Activated CD8-positive, alpha-beta memory T cell treated with anti-CD3 and anti-CD28 coated beads for 4 hours (primary cell): ENCODE data around the gene KRTAP6-3.

Experiments used
- DNase-seq, 2 donors: peaks; one replicate each; pipeline ENCODE4 v3.0.0-alpha.2; 2020; ENCODE audit warnings: low read depth in 2 of 2

The KRTAP6-3 gene

GRCh38 chr21:30592140-30592539 is at the start of gene KRTAP6-3:
Gene KRTAP6-3, plus strand, starts transcription at chr21:30592440. Its CDS starts 6 bp downstream, at chr21:30592446.
- no peak for DNase-seq

- DNase-seq, result no peak
Measured at GRCh38 chr21:30552782-30553181, 39.5 kb upstream of the KRTAP6-3 start.

GRCh38 chr21:30555095-30555494 is 37.1 kb upstream of the KRTAP6-3 start:
- DNase-seq, result no peak

- DNase-seq, result no peak
Measured at GRCh38 chr21:30561264-30561895, 30.9 kb upstream of the KRTAP6-3 start, which contains the start of gene KRTAP19-7. Gene KRTAP19-7, minus strand, starts transcription at chr21:30561314. Its CDS starts 25 bp downstream, at chr21:30561289.

GRCh38 chr21:30561957-30562356 is 30.3 kb upstream of the KRTAP6-3 start:
- no peak for DNase-seq

GRCh38 chr21:30563072-30563471 is 29.2 kb upstream of the KRTAP6-3 start:
- no peak for DNase-seq

GRCh38 chr21:30563630-30564029 is 28.6 kb upstream of the KRTAP6-3 start:
- DNase-seq, result no peak

- no peak for DNase-seq
Measured at GRCh38 chr21:30567617-30568016, 24.6 kb upstream of the KRTAP6-3 start.

GRCh38 chr21:30577766-30578165 is 14.5 kb upstream of the KRTAP6-3 start:
- DNase-seq, result no peak

- no peak for DNase-seq
Measured at GRCh38 chr21:30579346-30579745, 12.9 kb upstream of the KRTAP6-3 start.

- no peak for DNase-seq
Measured at GRCh38 chr21:30580132-30580531, 12.1 kb upstream of the KRTAP6-3 start.

GRCh38 chr21:30582870-30583269 is 9.4 kb upstream of the KRTAP6-3 start:
- DNase-seq, result no peak

GRCh38 chr21:30590297-30590696 is 1.9 kb upstream of the KRTAP6-3 start, which contains the start of gene KRTAP22-2:
Gene KRTAP22-2, minus strand, starts transcription at chr21:30590397.
- DNase-seq, result no peak

GRCh38 chr21:30598802-30599201 is 6.6 kb downstream of the KRTAP6-3 start, which contains the start of gene KRTAP6-2:
Gene KRTAP6-2, minus strand, starts transcription at chr21:30598902. Its CDS starts 28 bp downstream, at chr21:30598874.
- no peak for DNase-seq

GRCh38 chr21:30600787-30601186 is 8.5 kb downstream of the KRTAP6-3 start, which contains the start of gene KRTAP22-1:
Gene KRTAP22-1, plus strand, starts transcription at chr21:30601087.
- no peak for DNase-seq

- DNase-seq, result no peak
Measured at GRCh38 chr21:30605968-30606367, 13.7 kb downstream of the KRTAP6-3 start.

- DNase-seq, result no peak
Measured at GRCh38 chr21:30612132-30612531, 19.9 kb downstream of the KRTAP6-3 start.

GRCh38 chr21:30613836-30614235 is 21.6 kb downstream of the KRTAP6-3 start, which contains the start of gene KRTAP6-1:
Gene KRTAP6-1, minus strand, starts transcription at chr21:30613930. Its CDS starts 26 bp downstream, at chr21:30613904.
- DNase-seq, result no peak

- no peak for DNase-seq
Measured at GRCh38 chr21:30615199-30615598, 23.0 kb downstream of the KRTAP6-3 start.

- no peak for DNase-seq
Measured at GRCh38 chr21:30616125-30616524, 23.9 kb downstream of the KRTAP6-3 start, which contains the start of gene KRTAP20-1. Gene KRTAP20-1, plus strand, starts transcription at chr21:30616425. Its CDS starts 30 bp downstream, at chr21:30616455.

GRCh38 chr21:30620080-30620479 is 27.8 kb downstream of the KRTAP6-3 start:
- DNase-seq, result no peak

- DNase-seq, result no peak
Measured at GRCh38 chr21:30620522-30620921, 28.3 kb downstream of the KRTAP6-3 start, which contains the start of gene KRTAP20-4. Gene KRTAP20-4, plus strand, starts transcription at chr21:30620627.

GRCh38 chr21:30623362-30623761 is 31.1 kb downstream of the KRTAP6-3 start:
- no peak for DNase-seq
